WTC11 (cell line): Measurements from ENCODE around the gene ZNF775. TPM values are rescaled to one million over a fixed set of nuclear protein-coding genes. Genes with fewer than 3 reads are reported as not detected.
A peak's percentile ranks its signal among the peaks of the same experiment; 100 is the strongest.

Experiments
- ATAC-seq: fragments of 200-7000 bp; cut with Tn5 transposase; 2 replicates; pipeline ENCODE4 v1.10.0; 2021; ENCODE audit warnings: mild to moderate bottlenecking, moderate library complexity
- CTCF ChIA-PET: fragments of 300-600 bp; sonication (Branson Sonifier 250); formaldehyde crosslinking; loops from one replicate; lab custom pipeline; 2021; ENCODE audit warnings: antibody characterized with exemption; lab: Charles Lee
- POLR2A ChIA-PET: fragments of 350-600 bp; sonication (Branson Sonifier 250); formaldehyde crosslinking; loops from one replicate; lab custom pipeline; 2021; ENCODE audit warnings: antibody characterized with exemption; lab: Charles Lee
- DNase-seq: peaks from one replicate; pipeline ENCODE4 v3.0.0; 2021; ENCODE audit warnings: low spot score
- H3K27ac Mint-ChIP-seq: 2 replicates; pipeline ENCODE4 v1.8.0; 2021; ENCODE audit warnings: mixed read lengths
- H3K27me3 Mint-ChIP-seq: 2 replicates; pipeline ENCODE4 v1.8.0; 2021; ENCODE audit warnings: low read depth, mild to moderate bottlenecking, moderate library complexity, mixed read lengths
- H3K36me3 Mint-ChIP-seq: 2 replicates; pipeline ENCODE4 v1.8.0; 2021; ENCODE audit warnings: mixed read lengths
- H3K4me1 Mint-ChIP-seq: 2 replicates; pipeline ENCODE4 v1.8.0; 2022; ENCODE audit warnings: mixed read lengths
- H3K4me3 Mint-ChIP-seq: 2 replicates; pipeline ENCODE4 v1.8.0; 2021; ENCODE audit warnings: mild to moderate bottlenecking, moderate library complexity, mixed read lengths
- H3K9me3 Mint-ChIP-seq: 2 replicates; pipeline ENCODE4 v1.8.0; 2021; ENCODE audit warnings: mixed read lengths
- ATF2 ChIP-seq: sonication (generic); formaldehyde crosslinking; IDR thresholded peaks from 2 replicates; pipeline ENCODE4 v1.8.1; 2022; ENCODE audit warnings: low read depth, missing genetic modification reagents, borderline replicate concordance
- CREB1 ChIP-seq: sonication (generic); formaldehyde crosslinking; IDR thresholded peaks from 2 replicates; pipeline ENCODE4 v1.8.0; 2023; ENCODE audit warnings: mild to moderate bottlenecking, missing genetic modification reagents
- ELF4 ChIP-seq: sonication (generic); formaldehyde crosslinking; IDR thresholded peaks from 2 replicates; pipeline ENCODE4 v1.8.1; 2022; ENCODE audit warnings: low read depth, mild to moderate bottlenecking, moderate library complexity, missing genetic modification reagents
- FOXJ3 ChIP-seq: sonication (generic); formaldehyde crosslinking; IDR thresholded peaks from 2 replicates; pipeline ENCODE4 v1.9.0; 2021; ENCODE audit warnings: missing genetic modification reagents, mild to moderate bottlenecking, borderline replicate concordance
- FOXP1 ChIP-seq: sonication (generic); formaldehyde crosslinking; IDR thresholded peaks from 2 replicates; pipeline ENCODE4 v1.8.0; 2022; ENCODE audit warnings: missing genetic modification reagents, mild to moderate bottlenecking, moderate library complexity, borderline replicate concordance
- GRHL2 ChIP-seq: fragments of 250-450 bp; sonication (Bioruptor Pico); IDR thresholded peaks from 2 replicates; pipeline ENCODE4 v1.8.0; 2022; ENCODE audit warnings: mild to moderate bottlenecking, moderate library complexity; ENCODE audit not compliant: insufficient replicate concordance, severe bottlenecking
- GTF2I ChIP-seq: fragments of 250-450 bp; sonication (Bioruptor Pico); conservative IDR thresholded peaks from 2 replicates; pipeline ENCODE4 v1.4.0; 2021; ENCODE audit warnings: mild to moderate bottlenecking
- HMGA2 ChIP-seq: fragments of 250-450 bp; sonication (Bioruptor Pico); IDR thresholded peaks from 2 replicates; pipeline ENCODE4 v1.4.0; 2021; ENCODE audit warnings: mild to moderate bottlenecking, moderate library complexity
- IRF2 ChIP-seq: sonication (generic); formaldehyde crosslinking; IDR thresholded peaks from 2 replicates; pipeline ENCODE4 v1.8.0; 2022; ENCODE audit warnings: low read depth, missing genetic modification reagents, borderline replicate concordance
- KAT7 ChIP-seq: sonication (generic); formaldehyde crosslinking; IDR thresholded peaks from 2 replicates; pipeline ENCODE4 v1.8.1; 2023; ENCODE audit warnings: missing genetic modification reagents, mild to moderate bottlenecking, borderline replicate concordance
- MXD4 ChIP-seq: fragments of 250-450 bp; sonication (Bioruptor Pico); IDR thresholded peaks from 2 replicates; pipeline ENCODE4 v1.8.0; 2021; ENCODE audit warnings: mild to moderate bottlenecking, moderate library complexity, borderline replicate concordance
- MYBL2 ChIP-seq: sonication (generic); formaldehyde crosslinking; IDR thresholded peaks from 2 replicates; pipeline ENCODE4 v1.8.1; 2023; ENCODE audit warnings: mild to moderate bottlenecking, moderate library complexity, missing genetic modification reagents
- SMAD3 ChIP-seq: sonication (generic); formaldehyde crosslinking; IDR thresholded peaks from 2 replicates; pipeline ENCODE4 v1.8.0; 2022; ENCODE audit warnings: missing genetic modification reagents, mild to moderate bottlenecking, borderline replicate concordance
- SOX15 ChIP-seq: fragments of 250-450 bp; sonication (Bioruptor Pico); IDR thresholded peaks from 2 replicates; pipeline ENCODE4 v1.9.0; 2021; ENCODE audit warnings: mild to moderate bottlenecking
- TP53 ChIP-seq: sonication (generic); formaldehyde crosslinking; IDR thresholded peaks from 2 replicates; pipeline ENCODE4 v1.8.1; 2023; ENCODE audit warnings: mild to moderate bottlenecking, missing genetic modification reagents
- ZBTB21 ChIP-seq: sonication (generic); formaldehyde crosslinking; IDR thresholded peaks from 2 replicates; pipeline ENCODE4 v1.8.1; 2023; ENCODE audit warnings: mild to moderate bottlenecking, missing genetic modification reagents, borderline replicate concordance
- ZNF138 ChIP-seq: sonication (generic); formaldehyde crosslinking; conservative IDR thresholded peaks from 2 replicates; pipeline ENCODE4 v1.8.1; 2022; ENCODE audit warnings: mild to moderate bottlenecking, moderate library complexity, missing genetic modification reagents
- ZNF219 ChIP-seq: sonication (generic); formaldehyde crosslinking; IDR thresholded peaks from 2 replicates; pipeline ENCODE4 v1.8.0; 2023; ENCODE audit warnings: missing genetic modification reagents, mild to moderate bottlenecking, borderline replicate concordance
- ZNF263 ChIP-seq: sonication (generic); formaldehyde crosslinking; IDR thresholded peaks from 2 replicates; pipeline ENCODE4 v1.8.1; 2022; ENCODE audit warnings: low read depth, mild to moderate bottlenecking, moderate library complexity, missing genetic modification reagents
- ZNF396 ChIP-seq: fragments of 250-450 bp; sonication (Bioruptor Pico); IDR thresholded peaks from 2 replicates; pipeline ENCODE4 v1.8.0; 2021; ENCODE audit warnings: mild to moderate bottlenecking, moderate library complexity, borderline replicate concordance
- ZNF416 ChIP-seq: fragments of 250-450 bp; sonication (Bioruptor Pico); IDR thresholded peaks from 2 replicates; pipeline ENCODE4 v1.9.0; 2021; ENCODE audit warnings: mild to moderate bottlenecking, inconsistent platforms
- ZNF671 ChIP-seq: fragments of 250-450 bp; sonication (Bioruptor Pico); IDR thresholded peaks from 2 replicates; pipeline ENCODE4 v1.8.0; 2021; ENCODE audit warnings: mild to moderate bottlenecking
- total RNA-seq: library from RNA; stranded (reverse); gene quantifications from 3 replicates; pipeline ENCODE4 v1.2.3, GENCODE V29; 2021
- TF ChIP-seq, protein P1 (sequence below): sonication (generic); formaldehyde crosslinking; IDR thresholded peaks from 2 replicates; pipeline ENCODE4 v1.8.1; 2023; ENCODE audit warnings: mild to moderate bottlenecking, missing genetic modification reagents, borderline replicate concordance
- TF ChIP-seq, protein P2 (sequence below): fragments of 250-450 bp; sonication (Bioruptor Pico); IDR thresholded peaks from 2 replicates; pipeline ENCODE4 v2.1.2; 2022; ENCODE audit warnings: mild to moderate bottlenecking, moderate library complexity
- TF ChIP-seq, protein P3 (sequence below): sonication (generic); formaldehyde crosslinking; IDR thresholded peaks from 2 replicates; pipeline ENCODE4 v1.8.1; 2022; ENCODE audit warnings: mild to moderate bottlenecking, missing genetic modification reagents, moderate library complexity, borderline replicate concordance
- TF ChIP-seq, protein P4 (sequence below): sonication (generic); formaldehyde crosslinking; IDR thresholded peaks from 2 replicates; pipeline ENCODE4 v1.8.1; 2022; ENCODE audit warnings: mild to moderate bottlenecking, moderate library complexity, missing genetic modification reagents

ZNF775 gene
- total RNA-seq, 1 experiment from 2014 or later: 25.4 TPM

DNA sequence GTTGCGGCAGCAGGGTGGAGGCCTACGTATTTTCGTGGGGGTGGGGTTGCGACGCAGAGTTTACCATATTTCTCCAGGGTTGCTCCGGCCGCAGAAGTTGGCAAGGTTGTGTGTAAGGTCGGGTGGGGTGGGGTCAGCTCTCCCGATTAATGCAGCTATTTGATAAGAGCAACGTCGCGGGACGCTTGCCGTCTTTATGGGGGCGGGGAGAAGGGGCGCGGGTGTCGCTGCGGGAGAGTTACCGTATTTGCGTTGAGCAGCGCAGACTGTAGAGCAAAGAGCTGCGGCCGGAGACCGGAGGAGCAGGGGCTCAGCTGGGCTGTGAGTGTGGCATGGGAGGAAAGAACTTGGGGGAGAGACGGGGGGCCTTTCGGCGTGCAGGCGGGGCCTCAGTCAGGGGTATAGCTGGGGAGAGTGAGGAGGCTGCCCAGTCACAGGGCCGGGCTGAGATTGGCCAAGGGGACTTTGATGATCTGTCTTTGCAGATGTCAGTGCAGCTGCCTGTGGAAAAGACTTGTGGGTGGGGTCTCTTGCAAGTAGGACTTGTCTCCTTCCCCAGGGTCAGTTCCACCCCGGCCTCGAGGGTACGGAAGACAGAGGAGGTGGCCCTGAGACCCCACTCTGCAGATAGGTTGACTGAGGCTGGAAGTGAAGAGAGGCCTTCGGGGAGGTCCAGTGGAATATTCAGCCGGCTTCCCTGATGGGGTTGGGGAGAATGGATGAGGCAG is 26.6 kb downstream of the ZNF775 start:
- Mint-ChIP-seq H3K4me3 (peak overlapping the region; percentile 76), H3K27me3 (no peaks in the 10 kb centered on the region), H3K36me3 (peaks cover under 1% of the 10 kb centered on the region), H3K27ac (peak overlapping the region; percentile 90), H3K9me3 (no peaks in the 10 kb centered on the region), H3K4me1 (peaks cover 57% of the 10 kb centered on the region)
- ChIA-PET POLR2A (interaction anchor here (0.8 to 6.5 kb wide), 8 partner anchors 21 to 76 kb away, joined by 3 to 50 read pairs (median 6); partner anchors contain the start of gene REPIN1), CTCF (interaction anchor here (0.5 to 3.1 kb wide), 8 partner anchors 13 to 963 kb away, joined by 3 to 9 read pairs (median 3); partner anchors contain the start of genes RARRES2 and REPIN1)
- ATAC-seq: peak; percentile 6
- peak; percentile 67 for DNase-seq
- TF ChIP-seq, protein P1, sequence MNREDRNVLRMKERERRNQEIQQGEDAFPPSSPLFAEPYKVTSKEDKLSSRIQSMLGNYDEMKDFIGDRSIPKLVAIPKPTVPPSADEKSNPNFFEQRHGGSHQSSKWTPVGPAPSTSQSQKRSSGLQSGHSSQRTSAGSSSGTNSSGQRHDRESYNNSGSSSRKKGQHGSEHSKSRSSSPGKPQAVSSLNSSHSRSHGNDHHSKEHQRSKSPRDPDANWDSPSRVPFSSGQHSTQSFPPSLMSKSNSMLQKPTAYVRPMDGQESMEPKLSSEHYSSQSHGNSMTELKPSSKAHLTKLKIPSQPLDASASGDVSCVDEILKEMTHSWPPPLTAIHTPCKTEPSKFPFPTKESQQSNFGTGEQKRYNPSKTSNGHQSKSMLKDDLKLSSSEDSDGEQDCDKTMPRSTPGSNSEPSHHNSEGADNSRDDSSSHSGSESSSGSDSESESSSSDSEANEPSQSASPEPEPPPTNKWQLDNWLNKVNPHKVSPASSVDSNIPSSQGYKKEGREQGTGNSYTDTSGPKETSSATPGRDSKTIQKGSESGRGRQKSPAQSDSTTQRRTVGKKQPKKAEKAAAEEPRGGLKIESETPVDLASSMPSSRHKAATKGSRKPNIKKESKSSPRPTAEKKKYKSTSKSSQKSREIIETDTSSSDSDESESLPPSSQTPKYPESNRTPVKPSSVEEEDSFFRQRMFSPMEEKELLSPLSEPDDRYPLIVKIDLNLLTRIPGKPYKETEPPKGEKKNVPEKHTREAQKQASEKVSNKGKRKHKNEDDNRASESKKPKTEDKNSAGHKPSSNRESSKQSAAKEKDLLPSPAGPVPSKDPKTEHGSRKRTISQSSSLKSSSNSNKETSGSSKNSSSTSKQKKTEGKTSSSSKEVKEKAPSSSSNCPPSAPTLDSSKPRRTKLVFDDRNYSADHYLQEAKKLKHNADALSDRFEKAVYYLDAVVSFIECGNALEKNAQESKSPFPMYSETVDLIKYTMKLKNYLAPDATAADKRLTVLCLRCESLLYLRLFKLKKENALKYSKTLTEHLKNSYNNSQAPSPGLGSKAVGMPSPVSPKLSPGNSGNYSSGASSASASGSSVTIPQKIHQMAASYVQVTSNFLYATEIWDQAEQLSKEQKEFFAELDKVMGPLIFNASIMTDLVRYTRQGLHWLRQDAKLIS (CRISPR knock-in tag): no peak
- 0 out of 2 replicates have a peak, but pooled peaks have one; percentile 6 for TF ChIP-seq MYBL2 (CRISPR knock-in tag)
- TF ChIP-seq ATF2 (CRISPR knock-in tag): no peak
- no peak for TF ChIP-seq GRHL2 (CRISPR knock-in tag)
- TF ChIP-seq ZNF219 (CRISPR knock-in tag): no peak
- TF ChIP-seq CREB1 (CRISPR knock-in tag): no peak
- TF ChIP-seq TP53 (CRISPR knock-in tag): no peak
- TF ChIP-seq IRF2 (CRISPR knock-in tag): no peak
- TF ChIP-seq GTF2I: 0 out of 2 replicates have a peak, but pooled peaks have one; percentile 14
- no peak for TF ChIP-seq KAT7

DNA sequence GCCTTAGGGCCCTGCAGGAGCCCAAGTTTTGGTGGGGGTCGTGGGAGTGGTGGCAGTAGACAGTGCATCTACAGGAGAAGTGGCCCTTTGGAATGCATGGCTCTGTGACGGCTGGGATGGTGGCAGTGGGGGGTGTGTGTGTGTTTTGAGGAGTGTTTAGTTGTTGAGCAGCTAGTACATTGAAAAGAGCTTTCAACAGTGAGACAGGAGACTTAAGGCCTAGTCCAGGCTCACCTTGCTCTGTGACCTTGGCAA is 27.1 kb downstream of the ZNF775 start:
- ChIA-PET POLR2A (interaction anchor here (0.8 to 6.5 kb wide), 8 partner anchors 22 to 77 kb away, joined by 3 to 50 read pairs (median 6); partner anchors contain the start of gene REPIN1), CTCF (interaction anchor here (0.5 to 3.1 kb wide), 9 partner anchors 12 to 65 kb away, joined by 3 to 9 read pairs (median 4); partner anchors contain the start of genes RARRES2 and REPIN1)
- peak overlapping the region; percentile 90 for H3K27ac Mint-ChIP-seq
- H3K9me3 Mint-ChIP-seq: no peaks in the 10 kb centered on the region
- peak overlapping the region; percentile 76 for H3K4me3 Mint-ChIP-seq
- H3K4me1 Mint-ChIP-seq: peaks cover 52% of the 10 kb centered on the region
- H3K27me3 Mint-ChIP-seq: no peaks in the 10 kb centered on the region
- H3K36me3 Mint-ChIP-seq: peaks cover 6% of the 10 kb centered on the region
- no peak for DNase-seq
- no peak for TF ChIP-seq SOX15 (CRISPR knock-in tag)
- no peak for TF ChIP-seq MXD4 (CRISPR knock-in tag)
- TF ChIP-seq FOXP1 (CRISPR knock-in tag): no peak
- no peak for TF ChIP-seq SMAD3
- no peak for TF ChIP-seq ZNF396
- TF ChIP-seq, protein P2, sequence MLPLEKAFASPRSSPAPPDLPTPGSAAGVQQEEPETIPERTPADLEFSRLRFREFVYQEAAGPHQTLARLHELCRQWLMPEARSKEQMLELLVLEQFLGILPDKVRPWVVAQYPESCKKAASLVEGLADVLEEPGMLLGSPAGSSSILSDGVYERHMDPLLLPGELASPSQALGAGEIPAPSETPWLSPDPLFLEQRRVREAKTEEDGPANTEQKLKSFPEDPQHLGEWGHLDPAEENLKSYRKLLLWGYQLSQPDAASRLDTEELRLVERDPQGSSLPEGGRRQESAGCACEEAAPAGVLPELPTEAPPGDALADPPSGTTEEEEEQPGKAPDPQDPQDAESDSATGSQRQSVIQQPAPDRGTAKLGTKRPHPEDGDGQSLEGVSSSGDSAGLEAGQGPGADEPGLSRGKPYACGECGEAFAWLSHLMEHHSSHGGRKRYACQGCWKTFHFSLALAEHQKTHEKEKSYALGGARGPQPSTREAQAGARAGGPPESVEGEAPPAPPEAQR (CRISPR knock-in tag): no peak
- no peak for TF ChIP-seq HMGA2 (CRISPR knock-in tag)
- TF ChIP-seq, protein P3, sequence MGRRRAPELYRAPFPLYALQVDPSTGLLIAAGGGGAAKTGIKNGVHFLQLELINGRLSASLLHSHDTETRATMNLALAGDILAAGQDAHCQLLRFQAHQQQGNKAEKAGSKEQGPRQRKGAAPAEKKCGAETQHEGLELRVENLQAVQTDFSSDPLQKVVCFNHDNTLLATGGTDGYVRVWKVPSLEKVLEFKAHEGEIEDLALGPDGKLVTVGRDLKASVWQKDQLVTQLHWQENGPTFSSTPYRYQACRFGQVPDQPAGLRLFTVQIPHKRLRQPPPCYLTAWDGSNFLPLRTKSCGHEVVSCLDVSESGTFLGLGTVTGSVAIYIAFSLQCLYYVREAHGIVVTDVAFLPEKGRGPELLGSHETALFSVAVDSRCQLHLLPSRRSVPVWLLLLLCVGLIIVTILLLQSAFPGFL: no peak
- no peak for TF ChIP-seq ELF4 (CRISPR knock-in tag)
- TF ChIP-seq ZBTB21 (CRISPR knock-in tag): no peak
- TF ChIP-seq ZNF671 (CRISPR knock-in tag): no peak
- no peak for TF ChIP-seq ZNF138 (CRISPR knock-in tag)
- TF ChIP-seq KAT7: no peak
- TF ChIP-seq ZNF219 (CRISPR knock-in tag): no peak
- no peak for TF ChIP-seq ZNF416
- no peak for TF ChIP-seq GRHL2 (CRISPR knock-in tag)
- no peak for TF ChIP-seq FOXJ3 (CRISPR knock-in tag)
- TF ChIP-seq, protein P4, sequence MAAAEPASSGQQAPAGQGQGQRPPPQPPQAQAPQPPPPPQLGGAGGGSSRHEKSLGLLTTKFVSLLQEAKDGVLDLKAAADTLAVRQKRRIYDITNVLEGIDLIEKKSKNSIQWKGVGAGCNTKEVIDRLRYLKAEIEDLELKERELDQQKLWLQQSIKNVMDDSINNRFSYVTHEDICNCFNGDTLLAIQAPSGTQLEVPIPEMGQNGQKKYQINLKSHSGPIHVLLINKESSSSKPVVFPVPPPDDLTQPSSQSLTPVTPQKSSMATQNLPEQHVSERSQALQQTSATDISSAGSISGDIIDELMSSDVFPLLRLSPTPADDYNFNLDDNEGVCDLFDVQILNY (CRISPR knock-in tag): no peak
- no peak for TF ChIP-seq ZNF263 (CRISPR knock-in tag)
- no peak for ATAC-seq
